Neural cell (in vitro differentiated cells): ENCODE results near the gene MAGI2.

ENCODE experiments used
- CTCF ChIP-seq: fragments of 450-650 bp; IDR thresholded peaks from 2 replicates; pipeline ENCODE4 v1.5.1; 2014; ENCODE audit warnings: antibody characterized with exemption, mild to moderate bottlenecking, moderate library complexity; ENCODE audit not compliant: poor library complexity, severe bottlenecking
- EZH2 ChIP-seq: fragments of 200-600, 300-800 bp; shearing (Covaris generic), sonication (generic); IDR thresholded peaks from 2 replicates; pipeline ENCODE4 v1.6.1; 2014; ENCODE audit warnings: antibody characterized with exemption, low read length, borderline replicate concordance, mild to moderate bottlenecking; ENCODE audit not compliant: insufficient read depth, poor library complexity, severe bottlenecking
- POLR2AphosphoS5 ChIP-seq: IDR thresholded peaks from 2 replicates; pipeline ENCODE4 v1.6.1; 2012
- RAD21 ChIP-seq: fragments of 450-650 bp; conservative IDR thresholded peaks from 2 replicates; pipeline ENCODE4 v1.6.1; 2014; ENCODE audit warnings: antibody characterized with exemption, mild to moderate bottlenecking, moderate library complexity

- TF ChIP-seq CTCF = no peak
- TF ChIP-seq RAD21 = no peak
- no peak for TF ChIP-seq EZH2
- TF ChIP-seq POLR2AphosphoS5 = no peak
These were observed 672.9 kb downstream of the MAGI2 start for GRCh38 chr7:78780560-78780959.
